Right lobe of liver (tissue), 4 donors: Measurements from ENCODE around the gene WDR54.

Source experiments
- POLR2A ChIP-seq: fragments of 450-650 bp; IDR thresholded peaks from one replicate; pipeline ENCODE4 v1.6.1; 2017; ENCODE audit warnings: antibody characterized with exemption, mild to moderate bottlenecking
- TF ChIP-seq, protein P1 (sequence below), 4 donors: fragments of 200-600 bp in 3 of 4; fragments of 450-650 bp in 1 of 4; IDR thresholded peaks; one replicate each; pipeline versions ENCODE4 v1.5.1 to v1.8.0; 2016 to 2022; ENCODE audit warnings: antibody characterized with exemption in 4 of 4, mild to moderate bottlenecking in 2 of 4
- donor health status: DM: no; HTN: no; CAD: no.
- donor health status: DM: no; HTN: no; CAD: no.
- donor health status: DM: no; HTN: yes; CAD: no.

DNA sequence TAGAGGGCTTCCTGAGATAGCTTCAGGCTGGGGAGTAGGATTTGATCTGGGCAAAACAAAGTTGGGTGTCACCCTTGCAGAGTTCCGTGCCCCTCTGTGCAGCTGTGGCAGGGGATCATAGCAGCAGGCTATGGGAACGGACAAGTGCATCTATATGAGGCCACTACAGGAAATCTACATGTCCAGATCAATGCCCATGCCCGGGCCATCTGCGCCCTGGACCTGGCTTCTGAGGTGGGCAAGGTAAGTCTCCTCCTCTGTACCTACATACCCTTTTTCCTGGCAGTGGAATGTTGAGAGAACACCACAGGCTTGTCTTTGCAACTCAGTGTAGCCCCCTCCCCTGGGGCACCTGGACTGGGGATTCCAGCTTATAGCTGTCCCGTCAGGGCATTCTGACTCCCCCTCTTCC lies 3.5 kb downstream of the WDR54 start:
- TF ChIP-seq, protein P1, sequence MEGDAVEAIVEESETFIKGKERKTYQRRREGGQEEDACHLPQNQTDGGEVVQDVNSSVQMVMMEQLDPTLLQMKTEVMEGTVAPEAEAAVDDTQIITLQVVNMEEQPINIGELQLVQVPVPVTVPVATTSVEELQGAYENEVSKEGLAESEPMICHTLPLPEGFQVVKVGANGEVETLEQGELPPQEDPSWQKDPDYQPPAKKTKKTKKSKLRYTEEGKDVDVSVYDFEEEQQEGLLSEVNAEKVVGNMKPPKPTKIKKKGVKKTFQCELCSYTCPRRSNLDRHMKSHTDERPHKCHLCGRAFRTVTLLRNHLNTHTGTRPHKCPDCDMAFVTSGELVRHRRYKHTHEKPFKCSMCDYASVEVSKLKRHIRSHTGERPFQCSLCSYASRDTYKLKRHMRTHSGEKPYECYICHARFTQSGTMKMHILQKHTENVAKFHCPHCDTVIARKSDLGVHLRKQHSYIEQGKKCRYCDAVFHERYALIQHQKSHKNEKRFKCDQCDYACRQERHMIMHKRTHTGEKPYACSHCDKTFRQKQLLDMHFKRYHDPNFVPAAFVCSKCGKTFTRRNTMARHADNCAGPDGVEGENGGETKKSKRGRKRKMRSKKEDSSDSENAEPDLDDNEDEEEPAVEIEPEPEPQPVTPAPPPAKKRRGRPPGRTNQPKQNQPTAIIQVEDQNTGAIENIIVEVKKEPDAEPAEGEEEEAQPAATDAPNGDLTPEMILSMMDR (IDR thresholded peaks at IDR 0.05) = no peak
- TF ChIP-seq POLR2A = no peak
